ENCODE data around the gene C2CD3. TPM values are rescaled to one million over a fixed set of nuclear protein-coding genes. Genes with fewer than 3 reads are reported as not detected.

C2CD3 gene
- total RNA-seq, 1 experiment from 2014 or later, result 22.0 TPM

DNA sequence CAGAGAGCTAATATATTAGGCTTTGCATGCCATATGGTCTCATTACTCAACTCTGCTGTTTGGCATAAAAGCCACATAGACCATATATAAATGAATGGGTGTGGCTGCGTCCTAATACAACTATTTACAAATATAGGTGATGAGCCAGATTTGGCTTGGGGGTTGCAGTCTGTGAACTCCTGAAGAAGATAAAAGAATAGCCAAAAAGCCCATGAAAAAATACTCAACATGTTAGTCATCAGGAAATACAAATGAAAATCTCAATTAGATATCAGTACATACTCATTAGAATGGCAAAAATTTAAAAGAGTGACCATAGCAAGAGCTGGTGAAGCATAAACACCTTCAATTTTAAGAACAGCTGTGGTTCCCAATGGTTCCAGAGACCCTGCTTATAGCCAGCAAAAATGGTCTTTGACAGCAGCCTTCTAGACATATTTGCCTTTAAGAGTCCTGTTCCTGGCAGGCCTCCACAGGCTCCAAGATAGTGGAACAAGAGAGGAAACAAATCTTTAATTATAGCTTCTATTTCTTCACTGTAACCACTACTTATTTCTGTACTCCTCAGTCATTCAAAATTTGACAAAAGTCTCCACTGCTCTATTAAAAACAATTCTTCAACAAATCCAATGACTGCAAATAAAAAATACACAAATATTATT is 16.1 kb downstream of the C2CD3 start:
- H3K9me3 ChIP-seq (ENCODE audit: control insufficient read depth, low read depth, low read length), result no peaks in the 10 kb centered on the region
- no peak overlapping the region for H3K23ac ChIP-seq (ENCODE audit: insufficient read length, low read depth, low read length)
- no peak overlapping the region for H4K91ac ChIP-seq (ENCODE audit: insufficient read length, low read depth, low read length)
- H2BK5ac ChIP-seq (ENCODE audit: insufficient read length, low read length), result no peak overlapping the region
- H2BK20ac ChIP-seq (ENCODE audit: low read depth, low read length, poor library complexity, severe bottlenecking), result no peak overlapping the region
- no peak overlapping the region for H2AK5ac ChIP-seq (ENCODE audit: insufficient read length, low read length)
- H3K27me3 ChIP-seq (ENCODE audit: insufficient read depth, low read length), result no peaks in the 10 kb centered on the region
- no peak overlapping the region for H4K5ac ChIP-seq (ENCODE audit: insufficient read length, low read depth, low read length)
- no peak overlapping the region for H3K4me2 ChIP-seq (ENCODE audit: insufficient read depth, insufficient read length, low read length)
- H3K79me1 ChIP-seq (ENCODE audit: insufficient read depth, low read depth, low read length, poor library complexity, severe bottlenecking), result no peaks in the 10 kb centered on the region
- H3K9me3 Mint-ChIP-seq, result no peaks in the 10 kb centered on the region
- no peak overlapping the region for H3K27ac Mint-ChIP-seq
- no peak overlapping the region for H3K9ac ChIP-seq (ENCODE audit: extremely low read depth, insufficient read length, low read length)
- no peak overlapping the region for H3K14ac ChIP-seq (ENCODE audit: insufficient read depth, low read length)
- no peak for DNase-seq
- H2BK120ac ChIP-seq (ENCODE audit: low read depth, low read length, poor library complexity, severe bottlenecking), result no peak overlapping the region
- WGBS (ENCODE audit: extremely low coverage, insufficient read length, low lambda C conversion rate), result no CpG with 5 or more reads among the region's 1 CpG
- peaks cover 6 to 10% (median 7%) of the 10 kb centered on the region in 3 experiments; a peak in 6 of 7 replicates for H3K36me3 Mint-ChIP-seq (ENCODE audit: insufficient read depth in 1 of 3, low read depth in 3 of 3)
- H3K56ac ChIP-seq (ENCODE audit: insufficient read length, low read depth, low read length), result no peak overlapping the region
- no peaks in the 10 kb centered on the region for H3K23me2 ChIP-seq (ENCODE audit: insufficient read length, low read depth, low read length, poor library complexity, severe bottlenecking)
- H3T11ph ChIP-seq (ENCODE audit: low read length), result no peak overlapping the region
- no peak overlapping the region for H2BK15ac ChIP-seq (ENCODE audit: low read depth, low read length)
- H3K27ac ChIP-seq (ENCODE audit: insufficient read length, low read depth, low read length), result no peak overlapping the region
- TF ChIP-seq, protein P1, sequence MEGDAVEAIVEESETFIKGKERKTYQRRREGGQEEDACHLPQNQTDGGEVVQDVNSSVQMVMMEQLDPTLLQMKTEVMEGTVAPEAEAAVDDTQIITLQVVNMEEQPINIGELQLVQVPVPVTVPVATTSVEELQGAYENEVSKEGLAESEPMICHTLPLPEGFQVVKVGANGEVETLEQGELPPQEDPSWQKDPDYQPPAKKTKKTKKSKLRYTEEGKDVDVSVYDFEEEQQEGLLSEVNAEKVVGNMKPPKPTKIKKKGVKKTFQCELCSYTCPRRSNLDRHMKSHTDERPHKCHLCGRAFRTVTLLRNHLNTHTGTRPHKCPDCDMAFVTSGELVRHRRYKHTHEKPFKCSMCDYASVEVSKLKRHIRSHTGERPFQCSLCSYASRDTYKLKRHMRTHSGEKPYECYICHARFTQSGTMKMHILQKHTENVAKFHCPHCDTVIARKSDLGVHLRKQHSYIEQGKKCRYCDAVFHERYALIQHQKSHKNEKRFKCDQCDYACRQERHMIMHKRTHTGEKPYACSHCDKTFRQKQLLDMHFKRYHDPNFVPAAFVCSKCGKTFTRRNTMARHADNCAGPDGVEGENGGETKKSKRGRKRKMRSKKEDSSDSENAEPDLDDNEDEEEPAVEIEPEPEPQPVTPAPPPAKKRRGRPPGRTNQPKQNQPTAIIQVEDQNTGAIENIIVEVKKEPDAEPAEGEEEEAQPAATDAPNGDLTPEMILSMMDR (conservative IDR thresholded peaks at IDR 0.05), result no peak
- H3K18ac ChIP-seq (ENCODE audit: insufficient read length, low read depth, low read length), result no peak overlapping the region
- no peak overlapping the region for H3K4ac ChIP-seq (ENCODE audit: low read depth, low read length)
- no peaks in the 10 kb centered on the region for H3K27me3 Mint-ChIP-seq (ENCODE audit: low read depth)
- no peaks in the 10 kb centered on the region; the same call in 1 of the 2 replicates for H3K79me2 ChIP-seq (ENCODE audit: insufficient read depth, low read length)
- H3K4me1 Mint-ChIP-seq, result peaks cover 0 to 2% of the 10 kb centered on the region in 2 experiments; a peak in 2 of 4 replicates
- no peaks in the 10 kb centered on the region for H3K4me1 ChIP-seq (ENCODE audit: insufficient read depth, low read length)
- no peak overlapping the region for H4K8ac ChIP-seq (replicated peaks; ENCODE audit: insufficient read length, low read depth, low read length)
- H2BK12ac ChIP-seq (ENCODE audit: insufficient read length, low read depth, low read length), result no peak overlapping the region
- no peaks in the 10 kb centered on the region for H4K20me1 ChIP-seq (ENCODE audit: control insufficient read depth, insufficient read depth, insufficient read length)
- no peak overlapping the region for H3K4me3 Mint-ChIP-seq
- H2AFZ ChIP-seq (ENCODE audit: low read length), result no peak overlapping the region

Data from H9 (cell line).